H1 (cell line): ENCODE results near the gene LRRTM4. TPM values are rescaled to one million over a fixed set of nuclear protein-coding genes. Genes with fewer than 3 reads are reported as not detected.

Experiments
- CTCF ChIA-PET: fragments of 300-600 bp; sonication (Branson Sonifier 250); formaldehyde crosslinking; loops from one replicate; lab custom pipeline; 2021; ENCODE audit not compliant: partially characterized antibody; lab: Charles Lee
- POLR2A ChIA-PET: fragments of 300-600 bp; sonication (Branson Sonifier 250); formaldehyde crosslinking; loops from one replicate; lab custom pipeline; 2021; ENCODE audit warnings: inconsistent platforms; ENCODE audit not compliant: partially characterized antibody; lab: Charles Lee
- DNase-seq, 2 experiments: peaks; one replicate each; pipeline versions ENCODE4 v3.0.0 to v3.0.0-alpha.2; 2010 to 2022; ENCODE audit warnings: low spot score in 2 of 2, low read depth in 1 of 2, mixed read lengths in 1 of 2
- FAIRE-seq: peaks from 2 replicates; lab custom pipeline; 2011; peaks lifted over from hg19 to GRCh38; lab: Jason Lieb, UNC
- H2AFZ ChIP-seq: 2 replicates; pipeline ENCODE4 v1.8.1; 2012; ENCODE audit warnings: low read length, inconsistent platforms
- H2AK5ac ChIP-seq: 2 replicates; pipeline ENCODE4 v1.6.1; 2013; ENCODE audit warnings: low read depth, low read length
- H2BK120ac ChIP-seq: replicated peaks from 2 replicates; pipeline ENCODE3; 2013; ENCODE audit warnings: low read depth, low read length, inconsistent platforms
- H2BK12ac ChIP-seq: 2 replicates; pipeline ENCODE4 v1.6.1; 2013; ENCODE audit warnings: low read depth, low read length
- H2BK15ac ChIP-seq: 2 replicates; pipeline ENCODE4 v1.6.1; 2013; ENCODE audit warnings: low read length
- H2BK20ac ChIP-seq: 2 replicates; pipeline ENCODE4 v1.6.1; 2013; ENCODE audit warnings: low read length
- H2BK5ac ChIP-seq: 2 replicates; pipeline ENCODE4 v1.6.1; 2013; ENCODE audit warnings: low read depth, low read length
- H3K14ac ChIP-seq: 2 replicates; pipeline ENCODE4 v1.6.1; 2013; ENCODE audit warnings: inconsistent platforms; ENCODE audit not compliant: insufficient read length
- H3K18ac ChIP-seq: 2 replicates; pipeline ENCODE4 v1.6.1; 2013; ENCODE audit warnings: low read length; ENCODE audit errors: extremely low read depth
- H3K23ac ChIP-seq: 2 replicates; pipeline ENCODE4 v1.6.1; 2013; ENCODE audit warnings: inconsistent platforms; ENCODE audit not compliant: insufficient read length
- H3K23me2 ChIP-seq: 2 replicates; pipeline ENCODE4 v1.6.1; 2013; ENCODE audit warnings: low read depth, low read length
- H3K27ac ChIP-seq: 2 replicates; pipeline ENCODE4 v1.6.1; 2011; ENCODE audit warnings: low read depth, low read length, inconsistent platforms
- H3K27me3 ChIP-seq, 4 experiments: replicated peaks in 1 of 4; 1 replicate in 1 of 4; 2 replicates in 3 of 4; pipeline versions ENCODE4 v1.6.1 to v1.8.1; 2011 to 2013; ENCODE audit warnings: low read length in 3 of 4, mild to moderate bottlenecking in 3 of 4, inconsistent platforms in 2 of 4, mixed read lengths in 2 of 4, moderate library complexity in 1 of 4; ENCODE audit not compliant: control insufficient read depth in 3 of 4, insufficient read depth in 3 of 4; ENCODE audit errors: extremely low read depth in 1 of 4
- H3K36me3 ChIP-seq, 4 experiments: 2 replicates each; pipeline versions ENCODE4 v1.6.1 to v1.8.1; 2011 to 2013; ENCODE audit warnings: mild to moderate bottlenecking in 4 of 4, low read length in 3 of 4, moderate library complexity in 2 of 4, control low read depth in 1 of 4, inconsistent platforms in 1 of 4; ENCODE audit not compliant: insufficient read depth in 4 of 4, control insufficient read depth in 2 of 4
- H3K4ac ChIP-seq: replicated peaks from 2 replicates; pipeline ENCODE3; 2013; ENCODE audit warnings: low read length, low read depth, mixed read lengths, inconsistent platforms; ENCODE audit not compliant: insufficient read length
- H3K4me1 ChIP-seq, 4 experiments: replicated peaks in 1 of 4; 1 replicate in 1 of 4; 2 replicates in 3 of 4; pipeline versions ENCODE4 v1.6.1 to v1.8.1; 2011 to 2013; ENCODE audit warnings: low read length in 3 of 4, inconsistent platforms in 2 of 4, mixed read lengths in 1 of 4; ENCODE audit not compliant: insufficient read depth in 4 of 4, control insufficient read depth in 3 of 4
- H3K4me2 ChIP-seq, 2 experiments: 2 replicates each; pipeline versions ENCODE4 v1.6.1 to v1.8.1; 2011 to 2013; ENCODE audit warnings: low read depth in 2 of 2, low read length in 2 of 2, control low read depth in 1 of 2, inconsistent platforms in 1 of 2, mild to moderate bottlenecking in 1 of 2; ENCODE audit not compliant: insufficient read depth in 1 of 2
- H3K4me3 ChIP-seq, 4 experiments: fragments of 200-600, 300-600 bp in 1 of 4; sonication (generic), shearing (Covaris generic), sonication (Bioruptor Twin) in 1 of 4; 2 replicates each; pipeline versions ENCODE4 v1.5.1 to v1.8.1; 2011 to 2016; ENCODE audit warnings: low read length in 4 of 4, low read depth in 3 of 4, control low read depth in 2 of 4, inconsistent platforms in 2 of 4, mild to moderate bottlenecking in 2 of 4, mixed read lengths in 1 of 4, moderate library complexity in 1 of 4; ENCODE audit not compliant: insufficient read depth in 2 of 4; ENCODE audit errors: extremely low read depth in 1 of 4
- H3K56ac ChIP-seq: replicated peaks from 2 replicates; pipeline ENCODE3; 2013; ENCODE audit warnings: low read depth, mild to moderate bottlenecking, mixed read lengths, low read length, inconsistent platforms; ENCODE audit not compliant: insufficient read length
- H3K79me1 ChIP-seq: 2 replicates; pipeline ENCODE4 v1.6.1; 2013; ENCODE audit warnings: low read depth, low read length, control low read depth
- H3K79me2 ChIP-seq, 2 experiments: 2 replicates each; pipeline versions ENCODE4 v1.6.1 to v1.8.1; 2012 to 2013; ENCODE audit warnings: low read length in 2 of 2, mild to moderate bottlenecking in 2 of 2, inconsistent platforms in 1 of 2; ENCODE audit not compliant: insufficient read depth in 2 of 2, control insufficient read depth in 1 of 2
- H3K9ac ChIP-seq, 4 experiments: replicated peaks in 1 of 4; 1 replicate in 1 of 4; 2 replicates in 3 of 4; pipeline versions ENCODE4 v1.6.1 to v1.8.1; 2011 to 2013; ENCODE audit warnings: low read depth in 3 of 4, low read length in 3 of 4, control low read depth in 2 of 4, mild to moderate bottlenecking in 2 of 4, moderate library complexity in 2 of 4, inconsistent platforms in 1 of 4; ENCODE audit errors: extremely low read depth in 1 of 4
- H3K9me3 ChIP-seq, 2 experiments: 2 replicates each; pipeline versions ENCODE4 v1.6.1 to v1.8.1; 2012 to 2013; ENCODE audit warnings: mild to moderate bottlenecking in 2 of 2, moderate library complexity in 2 of 2, control low read depth in 1 of 2, inconsistent platforms in 1 of 2, low read depth in 1 of 2, low read length in 1 of 2, mixed read lengths in 1 of 2; ENCODE audit not compliant: insufficient read depth in 2 of 2
- H4K20me1 ChIP-seq, 2 experiments: replicated peaks in 1 of 2; 2 replicates each; pipeline versions ENCODE3 to v1.8.1; 2011 to 2013; ENCODE audit warnings: inconsistent platforms in 2 of 2, low read length in 2 of 2, mild to moderate bottlenecking in 1 of 2; ENCODE audit not compliant: insufficient read depth in 2 of 2, control insufficient read depth in 1 of 2
- H4K5ac ChIP-seq: 2 replicates; pipeline ENCODE4 v1.6.1; 2013; ENCODE audit warnings: low read length, low read depth, mixed read lengths, inconsistent platforms; ENCODE audit not compliant: insufficient read length
- H4K8ac ChIP-seq: 2 replicates; pipeline ENCODE4 v1.8.0; 2013; ENCODE audit warnings: mild to moderate bottlenecking, moderate library complexity, low read length, inconsistent platforms; ENCODE audit not compliant: insufficient read depth; ENCODE audit errors: extremely low read depth
- H4K91ac ChIP-seq: replicated peaks from 2 replicates; pipeline ENCODE3; 2013; ENCODE audit warnings: low read length, mixed read lengths, inconsistent platforms; ENCODE audit not compliant: insufficient read length
- ATF2 ChIP-seq: IDR thresholded peaks from 2 replicates; pipeline ENCODE4 v1.6.1; 2012; ENCODE audit warnings: low read length, inconsistent platforms
- BACH1 ChIP-seq: IDR thresholded peaks from 2 replicates; pipeline ENCODE4 v1.6.1; 2012; ENCODE audit warnings: low read length, improper control_type of control experiment
- BRCA1 ChIP-seq: IDR thresholded peaks from 2 replicates; pipeline ENCODE4 v1.6.1; 2012; ENCODE audit warnings: low read depth, low read length, improper control_type of control experiment
- CBX5 ChIP-seq: fragments of 300-800, 300-1000 bp; sonication (generic); IDR thresholded peaks from 2 replicates; pipeline ENCODE4 v1.7.1; 2016; ENCODE audit warnings: antibody characterized with exemption, low read length, low read depth
- CHD2 ChIP-seq: IDR thresholded peaks from 2 replicates; pipeline ENCODE4 v1.6.1; 2012; ENCODE audit warnings: low read length, improper control_type of control experiment
- E2F6 ChIP-seq: IDR thresholded peaks from 2 replicates; pipeline ENCODE4 v1.6.1; 2012; ENCODE audit warnings: inconsistent platforms
- FOSL1 ChIP-seq: IDR thresholded peaks from 2 replicates; pipeline ENCODE4 v1.6.1; 2011; ENCODE audit warnings: mild to moderate bottlenecking, low read depth, low read length, moderate library complexity; ENCODE audit not compliant: insufficient read depth
- HDAC2 ChIP-seq, 2 experiments: fragments of 300-600 bp in 1 of 2; sonication (generic) in 1 of 2; IDR thresholded peaks; 2 replicates each; pipeline ENCODE4 v1.6.1; 2011 to 2012; ENCODE audit warnings: low read depth in 2 of 2, low read length in 2 of 2, mild to moderate bottlenecking in 2 of 2, moderate library complexity in 2 of 2, borderline replicate concordance in 1 of 2, inconsistent platforms in 1 of 2
- JUND ChIP-seq: IDR thresholded peaks from 2 replicates; pipeline ENCODE4 v1.6.1; 2011; ENCODE audit warnings: mild to moderate bottlenecking, improper control_type of control experiment, low read length
- NRF1 ChIP-seq: IDR thresholded peaks from 2 replicates; pipeline ENCODE4 v1.6.1; 2011; ENCODE audit warnings: mild to moderate bottlenecking, low read depth, low read length, improper control_type of control experiment
- TAF1 ChIP-seq: IDR thresholded peaks from 2 replicates; pipeline ENCODE4 v1.6.1; 2011; ENCODE audit warnings: mild to moderate bottlenecking, low read depth, low read length
- WGBS, 2 experiments: shearing (Covaris generic) in 1 of 2; methylation state at CpG; one replicate each; pipeline versions ENCODE4 v1.1.6 to v1.1.7; 2013 to 2015; ENCODE audit warnings: low lambda C conversion rate in 2 of 2, mixed read lengths in 2 of 2, inconsistent platforms in 1 of 2, low coverage in 1 of 2, missing lambda C conversion rate in 1 of 2; ENCODE audit not compliant: insufficient replicate concordance in 2 of 2, insufficient coverage in 1 of 2, insufficient read length in 1 of 2; ENCODE audit errors: extremely low coverage in 1 of 2, missing lambda C conversion rate in 1 of 2; 5-methylcytosine and 5-hydroxymethylcytosine counted together
- polyA plus RNA-seq, 7 experiments: library from polyadenylated mRNA; depleted of rRNA in 3 of 7; stranded (reverse) in 5 of 7; unstranded in 2 of 7; fragments of >200 nt in 5 of 7; fragments of 200-250 nt in 2 of 7; gene quantifications; 1 replicate in 5 of 7; 2 replicates in 1 of 7; 4 replicates in 1 of 7; pipeline versions ENCODE4 v1.2.1 to v1.2.3, GENCODE V29; 2011 to 2013; ENCODE audit warnings: missing spikeins in 2 of 7, mixed read lengths in 2 of 7
- total RNA-seq: library from RNA; stranded (reverse); fragmentation: NEBNext Ultra II Directional; extraction: Animal tissue kit (Norgen Biotek cat#: 25700); gene quantifications from 2 replicates; pipeline ENCODE4 v1.2.1, GENCODE V29; 2021
- TF ChIP-seq, protein P1 (sequence below): IDR thresholded peaks from 2 replicates; pipeline ENCODE4 v1.6.1; 2011; ENCODE audit warnings: low read length, improper control_type of control experiment

Gene LRRTM4
- total and polyA plus RNA-seq, 2 of the 8 experiments (the other 6 are each of a cell fraction or from before 2014, with no cell fraction given), result 3.6 to 9.5 TPM

DNA sequence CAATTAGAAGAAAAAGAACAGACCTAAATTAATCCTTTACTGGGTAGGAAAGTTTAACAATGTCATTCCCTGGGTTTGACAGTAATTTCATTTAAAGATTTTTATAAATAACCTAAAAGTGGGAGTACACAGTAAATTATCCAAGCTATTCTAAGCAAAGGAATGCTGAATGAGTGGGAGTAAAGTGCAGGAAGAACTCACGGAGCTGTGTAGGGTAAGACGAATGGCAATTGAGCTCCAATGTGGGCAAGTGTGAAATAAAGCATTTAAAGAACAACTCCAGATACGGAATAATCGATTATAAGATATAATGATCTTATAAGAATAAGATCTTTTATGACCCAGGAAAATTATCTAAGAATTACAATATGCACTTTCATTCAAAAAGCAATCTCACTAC is 93.2 kb downstream of the LRRTM4 start:
- Histone ChIP-seq H3K56ac (no peak overlapping the region), H4K20me1 (no peaks in the 10 kb centered on the region), H3K18ac (no peak overlapping the region), H3K9me3 (no peaks in the 10 kb centered on the region), H2BK15ac (no peak overlapping the region), H3K4me2 (no peak overlapping the region), H3K23me2 (no peaks in the 10 kb centered on the region), H3K36me3 (no peaks in the 10 kb centered on the region), H2BK120ac (no peak overlapping the region), H3K27ac (no peak overlapping the region), H4K91ac (no peak overlapping the region), H3K9ac (no peak overlapping the region), H3K14ac (no peak overlapping the region), H2BK5ac (no peak overlapping the region), H3K4me1 (no peaks in the 10 kb centered on the region), H2BK12ac (no peak overlapping the region), H2AFZ (no peak overlapping the region), H4K5ac (no peak overlapping the region), H3K79me1 (no peaks in the 10 kb centered on the region), H3K27me3 (no peaks in the 10 kb centered on the region), H3K4me3 (no peak overlapping the region), H3K4ac (no peak overlapping the region), H2AK5ac (no peak overlapping the region), H3K79me2 (no peaks in the 10 kb centered on the region), H4K8ac (no peak overlapping the region), H2BK20ac (no peak overlapping the region), H3K23ac (no peak overlapping the region)
- 93% methylated on average over 4 of the region's 4 CpGs; no CpG with 5 or more reads in 1 of the 2 experiments for WGBS, 2 experiments
- CTCF ChIA-PET, result no interaction called here
- FAIRE-seq, result no peak
- no peak for DNase-seq
- POLR2A ChIA-PET, result no interaction called here
- TF ChIP-seq FOSL1 (no peak), NRF1 (no peak), CHD2 (no peak), JUND (no peak), TAF1 (no peak), ATF2 (no peak), HDAC2 (IDR thresholded peaks at IDR 0.05; ENCODE audit: borderline replicate concordance in 1 of 2, low read depth in 2 of 2, low read length in 2 of 2) (no peak), BACH1 (no peak), E2F6 (no peak), BRCA1 (no peak), CBX5 (no peak)
- TF ChIP-seq, protein P1, sequence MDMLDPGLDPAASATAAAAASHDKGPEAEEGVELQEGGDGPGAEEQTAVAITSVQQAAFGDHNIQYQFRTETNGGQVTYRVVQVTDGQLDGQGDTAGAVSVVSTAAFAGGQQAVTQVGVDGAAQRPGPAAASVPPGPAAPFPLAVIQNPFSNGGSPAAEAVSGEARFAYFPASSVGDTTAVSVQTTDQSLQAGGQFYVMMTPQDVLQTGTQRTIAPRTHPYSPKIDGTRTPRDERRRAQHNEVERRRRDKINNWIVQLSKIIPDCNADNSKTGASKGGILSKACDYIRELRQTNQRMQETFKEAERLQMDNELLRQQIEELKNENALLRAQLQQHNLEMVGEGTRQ, result no peak
